Measurements from ENCODE around the gene ZBED3. TPM values are rescaled to one million over a fixed set of nuclear protein-coding genes. Genes with fewer than 3 reads are reported as not detected.

ZBED3 gene
- total and polyA plus RNA-seq, 11 donors: 2.8 to 8.1 (median 5.7) TPM

- H3K4me1 ChIP-seq: no peaks in the 10 kb centered on the region
- H3K9me3 ChIP-seq: no peaks in the 10 kb centered on the region
- DNase-seq (no peak), ATAC-seq (no peak)
- intact Hi-C loops (cut with DNase I): no loop called here
- H3K36me3 ChIP-seq: peaks cover 0 to 75% (median 59%) of the 10 kb centered on the region in 9 donors
- 95 to 98% (median 97%) methylated on average over 1 of the region's 1 CpG for WGBS, 4 donors
- no peaks in the 10 kb centered on the region for H3K27me3 ChIP-seq
- no peak overlapping the region for H3K4me3 ChIP-seq
- TF ChIP-seq POLR2A (IDR thresholded peaks at IDR 0.05) (no peak), CTCF (IDR thresholded peaks at IDR 0.05) (no peak)
- H3K27ac ChIP-seq: no peak overlapping the region
Observed at GRCh38 chr5:77046416-77047073, 40.5 kb downstream of the ZBED3 start.

- DNase-seq (no peak), ATAC-seq (no peak)
- H3K4me3 ChIP-seq: no peak overlapping the region
- 87 to 93% (median 92%) methylated on average over 1 of the region's 1 CpG for WGBS, 4 donors
- TF ChIP-seq CTCF (IDR thresholded peaks at IDR 0.05): no peak
- no peak for TF ChIP-seq POLR2A (IDR thresholded peaks at IDR 0.05)
- H3K36me3 ChIP-seq: peaks cover 0 to 69% (median 61%) of the 10 kb centered on the region in 9 donors
- H3K4me1 ChIP-seq: peaks cover 0 to 22% (median 10%) of the 10 kb centered on the region in 12 donors
- no peaks in the 10 kb centered on the region for H3K9me3 ChIP-seq
- intact Hi-C loops (cut with DNase I): loop anchor here in 1 of 10 donors (10.0 kb wide), 1 partner anchor 321 kb away; the partner anchor contains the start of gene F2R
- no peaks in the 10 kb centered on the region for H3K27me3 ChIP-seq
- no peak overlapping the region for H3K27ac ChIP-seq
Observed at GRCh38 chr5:77035950-77036349, 51.1 kb downstream of the ZBED3 start.

GRCh38 chr5:77033338-77033737 lies 53.7 kb downstream of the ZBED3 start:
- Histone ChIP-seq H3K27me3 (no peaks in the 10 kb centered on the region), H3K27ac (no peak overlapping the region), H3K36me3 (peaks cover 0 to 43% (median 37%) of the 10 kb centered on the region in 9 donors), H3K4me3 (no peak overlapping the region), H3K4me1 (peaks cover 0 to 30% (median 17%) of the 10 kb centered on the region in 12 donors), H3K9me3 (peaks cover 0 to 14% (median 0%) of the 10 kb centered on the region in 12 donors)
- TF ChIP-seq POLR2A (IDR thresholded peaks at IDR 0.05): no peak
- TF ChIP-seq CTCF (IDR thresholded peaks at IDR 0.05): no peak
- intact Hi-C loops (cut with DNase I): loop anchor here in 1 of 10 donors (10.0 kb wide), 1 partner anchor 319 kb away; the partner anchor contains the start of gene F2R
- no peak for ATAC-seq
- no peak for DNase-seq
- WGBS, 4 donors: 91 to 96% (median 93%) methylated on average over 5 of the region's 5 CpGs

GRCh38 chr5:77032635-77033034 lies 54.5 kb downstream of the ZBED3 start:
- DNase-seq (no peak), ATAC-seq (no peak)
- intact Hi-C loops (cut with DNase I): loop anchor here in 1 of 10 donors (10.0 kb wide), 1 partner anchor 318 kb away; the partner anchor contains the start of gene F2R
- Histone ChIP-seq H3K27me3 (no peaks in the 10 kb centered on the region), H3K4me1 (peaks cover 0 to 30% (median 17%) of the 10 kb centered on the region in 12 donors), H3K36me3 (peaks cover 0 to 36% (median 30%) of the 10 kb centered on the region in 9 donors), H3K9me3 (peaks cover 0 to 14% (median 0%) of the 10 kb centered on the region in 12 donors), H3K27ac (no peak overlapping the region), H3K4me3 (no peak overlapping the region)
- 81 to 85% (median 83%) methylated on average over 4 of the region's 4 CpGs for WGBS, 4 donors
- TF ChIP-seq POLR2A (IDR thresholded peaks at IDR 0.05) (no peak), CTCF (IDR thresholded peaks at IDR 0.05) (no peak)
